ENCODE data around the gene LY86. TPM values are rescaled to one million over a fixed set of nuclear protein-coding genes. Genes with fewer than 3 reads are reported as not detected.
"Not testable (repeated sequence)": the region's sequence is repeated elsewhere in the genome, so short reads cannot be mapped to it uniquely, and the experiment has no call there.

Gene LY86
- total RNA-seq, 4 donors from 2014 or later = 1.2 to 2.8 TPM; not detected in 2

DNA sequence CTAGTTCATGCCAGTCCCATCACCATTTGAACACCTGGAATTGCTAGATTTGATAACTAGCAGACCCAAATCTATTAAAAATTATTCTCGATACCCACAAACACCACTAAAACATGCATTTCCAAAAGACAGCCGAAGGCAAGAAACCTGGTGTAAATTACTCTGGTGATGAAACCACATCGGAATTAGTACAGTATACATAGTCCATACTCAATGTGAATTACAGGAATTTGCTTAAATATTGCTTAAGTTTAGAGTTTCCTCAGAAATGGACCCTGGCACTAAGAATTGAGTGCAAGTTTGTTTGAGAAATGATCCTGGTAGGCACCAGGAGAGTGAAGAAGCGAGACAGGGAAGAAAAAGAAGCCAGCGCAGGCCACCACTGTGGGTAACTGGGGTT is 13.7 kb downstream of the LY86 start:
- H3K4me3 ChIP-seq (replicated peaks in 1 of 3) = no peak overlapping the region
- DNase-seq = no peak
- no peak for TF ChIP-seq POLR2A (IDR thresholded peaks at IDR 0.05)
- TF ChIP-seq, protein P1, sequence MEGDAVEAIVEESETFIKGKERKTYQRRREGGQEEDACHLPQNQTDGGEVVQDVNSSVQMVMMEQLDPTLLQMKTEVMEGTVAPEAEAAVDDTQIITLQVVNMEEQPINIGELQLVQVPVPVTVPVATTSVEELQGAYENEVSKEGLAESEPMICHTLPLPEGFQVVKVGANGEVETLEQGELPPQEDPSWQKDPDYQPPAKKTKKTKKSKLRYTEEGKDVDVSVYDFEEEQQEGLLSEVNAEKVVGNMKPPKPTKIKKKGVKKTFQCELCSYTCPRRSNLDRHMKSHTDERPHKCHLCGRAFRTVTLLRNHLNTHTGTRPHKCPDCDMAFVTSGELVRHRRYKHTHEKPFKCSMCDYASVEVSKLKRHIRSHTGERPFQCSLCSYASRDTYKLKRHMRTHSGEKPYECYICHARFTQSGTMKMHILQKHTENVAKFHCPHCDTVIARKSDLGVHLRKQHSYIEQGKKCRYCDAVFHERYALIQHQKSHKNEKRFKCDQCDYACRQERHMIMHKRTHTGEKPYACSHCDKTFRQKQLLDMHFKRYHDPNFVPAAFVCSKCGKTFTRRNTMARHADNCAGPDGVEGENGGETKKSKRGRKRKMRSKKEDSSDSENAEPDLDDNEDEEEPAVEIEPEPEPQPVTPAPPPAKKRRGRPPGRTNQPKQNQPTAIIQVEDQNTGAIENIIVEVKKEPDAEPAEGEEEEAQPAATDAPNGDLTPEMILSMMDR (IDR thresholded peaks at IDR 0.05) = no peak
- H3K9me3 ChIP-seq = no peaks in the 10 kb centered on the region
- H3K27ac ChIP-seq = no peak overlapping the region
- no peaks in the 10 kb centered on the region for H3K27me3 ChIP-seq
- no peaks in the 10 kb centered on the region for H3K36me3 ChIP-seq
- WGBS, 2 donors = 97 to 98% methylated on average over 5 of the region's 5 CpGs
- peaks cover 21 to 38% of the 10 kb centered on the region in 2 donors for H3K4me1 ChIP-seq
- intact Hi-C loops (cut with DNase I) = no loop called here

DNA sequence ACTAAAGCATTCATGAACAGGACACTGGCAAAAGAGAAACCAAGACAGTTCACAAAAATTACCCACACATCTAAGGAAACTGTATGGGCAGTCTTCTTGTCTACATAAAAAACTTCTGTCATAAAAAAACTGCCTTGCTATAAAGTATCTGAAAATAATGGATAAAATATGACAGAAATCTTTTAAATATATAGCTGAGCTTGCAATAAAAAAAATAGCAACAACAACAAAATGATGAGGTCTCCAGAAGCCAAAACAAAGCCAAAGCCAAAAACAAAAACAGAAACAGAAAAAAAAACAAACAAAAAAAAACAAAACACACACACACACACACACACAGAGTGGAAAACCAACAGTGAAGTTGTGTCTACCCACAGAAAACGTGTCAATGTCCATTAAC is 14.8 kb downstream of the LY86 start:
- H3K9me3 ChIP-seq = no peaks in the 10 kb centered on the region
- intact Hi-C loops (cut with DNase I) = no loop called here
- no peak for DNase-seq
- H3K36me3 ChIP-seq = no peaks in the 10 kb centered on the region
- peaks cover 18 to 32% of the 10 kb centered on the region in 2 donors for H3K4me1 ChIP-seq
- no peak overlapping the region for H3K4me3 ChIP-seq (replicated peaks in 1 of 3)
- no peaks in the 10 kb centered on the region for H3K27me3 ChIP-seq
- H3K27ac ChIP-seq = no peak overlapping the region
- 92 to 93% methylated on average over 1 of the region's 1 CpG for WGBS, 2 donors
- TF ChIP-seq, protein P1 (IDR thresholded peaks at IDR 0.05) = no peak
- no peak for TF ChIP-seq POLR2A (IDR thresholded peaks at IDR 0.05)

DNA sequence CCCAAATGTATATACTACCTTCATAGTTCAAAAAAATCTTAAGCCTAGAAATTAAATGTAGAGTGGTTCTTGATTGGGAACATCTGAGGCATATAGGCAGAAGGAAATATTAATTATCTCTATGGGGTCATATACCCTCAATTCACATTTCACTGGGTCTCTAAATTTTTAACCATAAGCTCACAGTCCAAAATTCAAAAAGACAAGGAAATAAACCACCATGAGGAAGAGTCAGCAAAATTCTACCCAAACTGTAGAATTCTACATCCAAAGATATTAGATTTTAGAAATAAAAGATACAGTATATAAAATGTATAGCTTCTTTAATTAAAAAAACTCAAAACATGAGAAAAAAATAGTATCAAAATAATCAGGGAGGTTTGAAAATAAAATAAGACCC is 15.5 kb downstream of the LY86 start:
- TF ChIP-seq POLR2A (IDR thresholded peaks at IDR 0.05) = no peak
- TF ChIP-seq, protein P1 (IDR thresholded peaks at IDR 0.05) = no peak
- no peaks in the 10 kb centered on the region for H3K9me3 ChIP-seq
- intact Hi-C loops (cut with DNase I) = no loop called here
- H3K27me3 ChIP-seq = no peaks in the 10 kb centered on the region
- H3K27ac ChIP-seq = no peak overlapping the region
- DNase-seq = no peak
- H3K4me1 ChIP-seq = peaks cover 15 to 28% of the 10 kb centered on the region in 2 donors
- H3K4me3 ChIP-seq (replicated peaks in 1 of 3) = no peak overlapping the region
- no peaks in the 10 kb centered on the region for H3K36me3 ChIP-seq

DNA sequence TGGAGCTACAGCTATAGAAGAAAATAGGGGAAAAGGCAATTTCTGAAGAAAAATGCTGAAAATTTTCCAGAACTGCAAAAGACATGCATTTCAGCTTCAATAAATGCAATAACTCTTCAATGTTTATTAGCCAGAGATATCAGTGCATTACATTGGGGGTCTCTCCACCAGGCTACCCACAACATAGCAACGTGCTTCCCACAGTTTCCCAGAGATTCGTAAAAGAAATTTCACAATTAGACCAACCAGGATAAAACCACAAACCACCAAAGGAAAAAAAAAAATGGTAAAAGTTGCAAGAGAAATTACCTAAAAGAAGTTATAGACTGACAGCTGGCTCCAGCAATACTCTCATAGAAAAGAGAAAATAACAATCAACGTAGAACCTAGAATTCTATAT is 16.0 kb downstream of the LY86 start:
- H3K36me3 ChIP-seq = no peaks in the 10 kb centered on the region
- H3K27me3 ChIP-seq = no peaks in the 10 kb centered on the region
- TF ChIP-seq, protein P1 (IDR thresholded peaks at IDR 0.05) = no peak
- DNase-seq = no peak
- peaks cover 10 to 23% of the 10 kb centered on the region in 2 donors for H3K4me1 ChIP-seq
- no peaks in the 10 kb centered on the region for H3K9me3 ChIP-seq
- no peak overlapping the region for H3K27ac ChIP-seq
- no peak overlapping the region for H3K4me3 ChIP-seq (replicated peaks in 1 of 3)
- intact Hi-C loops (cut with DNase I) = no loop called here
- 85 to 86% methylated on average over 3 of the region's 3 CpGs for WGBS, 2 donors

DNA sequence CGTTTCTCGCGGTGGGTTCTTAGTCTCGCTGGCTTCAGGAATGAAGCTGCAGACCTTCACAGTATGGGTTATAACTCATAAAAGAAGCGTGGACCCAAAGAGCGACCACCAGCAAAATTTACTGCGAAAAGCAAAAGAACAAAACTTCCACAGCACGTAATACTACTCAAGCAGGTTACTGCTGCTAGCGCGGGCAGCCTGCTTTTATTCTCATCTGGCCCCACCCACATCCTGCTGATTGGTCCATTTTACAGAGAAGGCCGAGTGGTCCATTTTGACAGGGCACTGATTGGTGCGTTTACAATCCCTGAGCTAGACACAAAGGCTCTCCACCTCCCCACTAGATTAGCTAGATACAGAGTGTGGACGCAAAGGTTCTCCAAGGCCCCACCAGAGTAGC is 17.4 kb downstream of the LY86 start:
- Histone ChIP-seq H3K9me3 (no peaks in the 10 kb centered on the region), H3K4me3 (replicated peaks in 1 of 3) (no peak overlapping the region), H3K27ac (no peak overlapping the region), H3K27me3 (no peaks in the 10 kb centered on the region), H3K4me1 (peaks cover 0 to 10% of the 10 kb centered on the region in 2 donors), H3K36me3 (no peaks in the 10 kb centered on the region)
- WGBS, 2 donors = 88 to 93% methylated on average over 13 of the region's 13 CpGs
- no peak for DNase-seq
- intact Hi-C loops (cut with DNase I) = no loop called here
- no peak for TF ChIP-seq POLR2A (IDR thresholded peaks at IDR 0.05)
- TF ChIP-seq, protein P1 (IDR thresholded peaks at IDR 0.05) = no peak

DNA sequence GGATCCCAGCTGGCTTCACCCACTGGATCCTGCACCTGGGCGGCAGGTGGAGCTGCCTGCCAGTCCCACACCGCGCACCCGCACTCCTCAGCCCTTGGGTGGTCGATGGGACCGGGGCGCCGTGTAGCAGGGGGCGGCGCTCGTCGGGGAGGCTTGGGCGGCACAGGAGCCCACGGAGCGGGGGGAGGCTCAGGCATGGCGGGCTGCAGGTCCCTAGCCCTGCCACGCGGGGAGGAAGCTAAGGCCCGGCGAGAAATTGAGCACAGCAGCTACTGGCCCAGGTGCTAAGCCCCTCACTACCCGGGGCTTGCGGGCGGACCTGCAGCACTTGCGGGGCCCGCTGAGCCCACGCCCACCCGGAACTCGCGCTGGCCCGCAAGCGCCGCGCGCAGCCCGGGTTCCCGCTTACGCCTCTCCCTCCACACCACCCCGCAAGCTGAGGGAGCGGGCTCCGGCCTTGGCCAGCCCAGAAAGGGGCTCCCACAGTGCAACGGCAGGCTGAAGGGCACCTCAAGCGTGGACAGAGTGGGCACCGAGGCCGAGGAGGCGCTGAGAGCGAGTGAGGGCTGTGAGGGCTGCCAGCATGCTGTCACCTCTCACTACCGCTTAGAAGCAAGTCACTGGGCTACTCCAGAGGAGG is 18.0 kb downstream of the LY86 start:
- H3K27me3 ChIP-seq; H3K4me1 ChIP-seq; intact Hi-C loops (cut with DNase I); DNase-seq; H3K4me3 ChIP-seq (replicated peaks in 1 of 3); H3K36me3 ChIP-seq; H3K9me3 ChIP-seq; H3K27ac ChIP-seq: not testable (repeated sequence)
- 95 to 97% methylated on average over 17 to 46 of the region's 47 CpGs for WGBS, 2 donors

All from thyroid gland (tissue), 4 donors.